GM18907 (cell line): ENCODE data around the gene FMN2.
"Not testable (repeated sequence)": the region's sequence is repeated elsewhere in the genome, so short reads cannot be mapped to it uniquely, and the experiment has no call there.

Source experiments
- ATAC-seq: cut with Tn5 transposase; IDR thresholded peaks from one replicate; pipeline ENCODE4 v1.9.1; 2021; ENCODE audit warnings: mild to moderate bottlenecking, moderate library complexity; ENCODE audit not compliant: unreplicated experiment

The FMN2 gene

DNA sequence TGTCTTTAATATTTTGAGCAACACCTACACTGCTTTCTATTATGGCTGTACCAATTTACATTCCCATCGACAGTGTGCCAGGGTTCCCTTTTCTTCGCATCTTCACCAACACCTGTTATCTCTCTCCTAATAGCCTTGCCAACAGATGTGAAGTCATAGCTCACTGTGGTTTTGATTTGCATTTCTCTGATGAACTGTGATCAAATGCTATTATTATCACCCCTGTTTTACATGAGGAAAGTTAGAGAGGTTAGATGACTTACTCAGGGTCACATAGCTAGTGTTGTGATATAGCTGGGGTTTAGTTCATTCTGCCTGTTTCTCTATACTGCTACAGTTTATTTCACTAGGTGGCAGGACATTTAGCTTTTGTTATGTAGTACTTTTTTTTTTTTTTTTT lies 204.1 kb downstream of the FMN2 start:
- ATAC-seq, result peak; percentile 83

DNA sequence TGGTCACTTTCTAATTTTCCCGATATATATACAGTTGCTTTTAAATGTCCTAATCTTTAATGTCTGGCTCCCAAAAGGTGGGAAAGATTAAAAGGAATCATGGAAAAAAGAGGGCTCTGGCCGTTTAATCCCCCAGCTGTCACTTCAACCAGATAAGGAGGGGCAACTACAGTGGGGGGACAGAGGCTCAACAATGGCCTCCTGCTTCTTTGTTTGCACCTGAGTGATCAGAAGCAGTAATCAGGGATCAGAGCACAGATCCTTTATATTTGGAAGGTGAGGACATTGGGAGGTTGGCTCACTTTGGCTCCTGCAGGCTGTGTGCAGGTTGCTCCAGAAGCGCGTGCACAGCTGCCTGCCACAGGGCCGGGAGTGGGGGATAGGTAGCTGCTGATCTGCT lies 212.8 kb downstream of the FMN2 start:
- ATAC-seq, result no peak

DNA sequence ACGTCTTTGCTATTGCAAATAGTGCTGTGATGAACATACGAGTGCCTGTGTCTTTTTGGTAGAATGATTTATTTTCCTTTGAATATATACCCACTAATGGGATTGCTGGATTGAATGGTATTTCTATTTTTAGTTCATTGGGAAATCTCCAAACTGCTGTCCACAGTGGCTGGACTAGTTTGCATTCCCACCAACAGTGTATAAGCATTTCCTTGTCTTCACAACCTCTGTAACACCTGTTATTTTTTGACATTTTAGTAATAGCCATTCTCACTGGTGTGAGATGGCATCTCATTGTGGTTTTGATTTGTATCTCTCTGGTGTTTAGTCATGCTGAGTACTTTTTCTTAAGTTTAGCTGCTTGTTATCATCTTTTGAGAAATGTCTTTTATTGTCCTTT lies 215.0 kb downstream of the FMN2 start:
- no peak for ATAC-seq

DNA sequence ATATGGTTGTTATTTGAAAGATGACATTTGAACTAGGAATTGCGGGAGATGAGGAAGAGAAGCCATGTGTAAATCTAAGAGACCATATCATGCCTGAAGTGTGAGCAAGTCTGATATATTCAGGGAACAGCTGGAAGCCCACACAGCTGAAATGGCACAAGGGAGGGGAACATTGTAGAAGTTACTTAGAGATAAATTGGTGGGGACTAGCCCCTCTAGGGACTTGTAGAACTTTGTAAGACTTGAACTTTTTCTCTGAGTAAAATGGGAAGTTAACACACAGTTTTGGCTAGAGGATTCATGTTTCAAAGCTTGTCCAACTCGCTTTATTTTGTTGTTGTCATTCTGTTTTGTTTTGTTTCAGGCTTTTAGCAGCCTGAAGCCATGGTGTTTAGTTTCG lies 216.4 kb downstream of the FMN2 start:
- ATAC-seq, result no peak

DNA sequence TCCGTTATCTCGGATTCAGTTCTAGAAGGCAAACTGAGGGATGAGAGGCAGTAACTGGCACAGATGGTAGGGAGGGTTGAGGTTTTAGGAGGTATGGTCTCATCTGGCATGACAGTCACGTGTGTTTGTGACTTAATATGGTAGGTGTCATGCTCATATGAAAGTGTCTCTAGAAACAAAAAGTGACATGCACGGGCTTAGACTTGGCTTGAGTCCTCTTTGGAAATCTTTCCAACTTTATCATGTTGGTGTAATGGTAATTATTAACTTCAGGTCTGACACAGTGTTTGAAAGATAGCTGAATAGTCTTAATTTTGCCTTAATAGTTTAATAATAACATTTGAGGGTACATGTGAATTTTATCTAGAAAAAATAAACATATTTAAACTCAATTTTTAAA lies 218.1 kb downstream of the FMN2 start:
- no peak for ATAC-seq

DNA sequence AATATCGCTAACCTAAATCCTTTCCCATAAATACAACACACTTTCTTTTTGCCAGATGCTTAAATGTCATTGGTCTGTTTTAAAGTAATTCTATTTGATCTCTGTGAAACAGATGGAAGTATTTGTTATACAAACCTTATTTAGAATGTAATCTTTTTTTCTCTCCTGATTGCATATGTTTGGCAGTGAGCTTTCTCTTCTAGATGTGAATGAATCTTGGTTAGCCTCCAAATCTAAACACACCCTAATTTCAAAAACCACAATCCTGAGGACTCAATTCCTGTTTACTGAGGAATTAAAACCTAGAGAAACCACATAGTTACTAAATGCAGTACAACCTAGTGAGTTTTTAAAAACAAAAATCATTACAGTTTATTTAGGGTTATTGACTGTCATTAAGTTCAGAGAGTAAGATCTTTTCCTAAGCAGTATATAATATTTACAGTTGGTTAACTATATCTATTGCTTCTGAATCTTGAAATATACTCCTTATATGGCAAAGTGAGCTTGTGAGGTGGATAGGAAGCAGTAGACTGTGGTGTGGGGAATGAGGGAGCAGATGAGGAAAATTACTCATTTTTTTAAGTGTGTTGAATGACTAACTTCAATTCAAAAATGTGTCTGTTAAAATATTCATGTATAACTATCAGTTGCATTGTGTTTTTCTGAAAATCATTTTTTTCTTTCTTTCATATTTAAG lies 218.7 kb downstream of the FMN2 start:
- ATAC-seq, result no peak

DNA sequence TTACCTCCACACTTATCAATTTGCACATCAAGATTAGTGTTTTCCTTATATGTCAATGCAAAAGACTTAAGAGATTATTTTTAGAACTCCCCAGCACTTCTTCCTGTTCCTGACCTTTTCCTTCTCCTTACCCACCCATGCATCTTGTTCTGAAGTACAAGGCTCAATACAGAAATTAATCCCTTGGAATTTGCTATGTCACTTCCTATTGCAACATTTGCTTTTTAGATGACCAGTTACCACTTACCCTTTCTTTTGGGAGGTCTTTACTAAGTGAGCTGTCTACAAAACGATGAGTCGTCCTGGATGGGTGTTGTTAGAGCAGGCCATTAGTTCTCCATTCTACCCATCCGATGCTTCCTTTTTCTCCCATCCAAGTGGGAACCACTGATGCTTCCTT lies 221.2 kb downstream of the FMN2 start:
- ATAC-seq, result no peak

DNA sequence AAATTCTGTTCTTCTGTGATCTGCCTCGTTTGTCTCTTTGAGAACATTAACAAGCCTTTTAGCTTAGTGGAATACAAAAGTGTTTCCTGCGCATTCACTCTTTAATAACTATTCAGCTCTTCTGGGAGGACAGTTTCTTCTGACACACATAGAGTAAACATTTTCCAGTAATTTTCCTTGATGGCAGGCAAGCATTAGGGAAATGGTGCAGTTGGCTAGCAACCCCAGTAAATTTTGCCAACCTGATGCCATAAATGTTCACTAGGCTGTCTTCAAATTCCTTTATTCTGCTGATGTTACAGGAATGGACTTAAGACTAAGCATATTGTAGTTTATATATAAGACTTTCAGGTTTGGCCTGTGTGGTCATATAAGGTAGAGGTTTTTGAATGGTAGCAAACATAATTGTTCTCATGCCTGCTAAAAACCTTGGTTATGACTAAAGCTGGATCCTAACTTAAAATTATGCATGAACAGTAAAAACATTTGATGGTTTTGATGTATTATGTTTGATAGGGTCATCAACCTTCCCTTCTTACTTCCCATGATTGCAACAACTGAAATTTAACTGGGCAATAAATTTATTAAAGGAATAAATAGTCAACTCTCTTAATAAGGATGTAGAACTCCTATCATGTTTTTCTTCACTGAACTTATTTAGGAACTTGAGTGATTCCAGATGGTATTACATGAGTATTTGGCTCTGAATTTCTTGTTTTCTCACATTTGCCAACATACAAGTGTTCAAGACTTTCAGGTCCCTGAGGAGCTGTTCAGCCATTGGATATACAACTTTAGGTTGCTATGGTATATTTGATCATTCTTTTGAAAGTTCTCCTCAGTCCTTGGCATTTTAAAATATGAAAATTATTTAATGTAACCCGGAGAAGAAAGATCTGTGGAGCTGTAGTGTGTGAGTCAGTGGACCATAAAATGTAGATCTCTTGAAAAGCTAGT lies 223.4 kb downstream of the FMN2 start:
- ATAC-seq, result no peak

DNA sequence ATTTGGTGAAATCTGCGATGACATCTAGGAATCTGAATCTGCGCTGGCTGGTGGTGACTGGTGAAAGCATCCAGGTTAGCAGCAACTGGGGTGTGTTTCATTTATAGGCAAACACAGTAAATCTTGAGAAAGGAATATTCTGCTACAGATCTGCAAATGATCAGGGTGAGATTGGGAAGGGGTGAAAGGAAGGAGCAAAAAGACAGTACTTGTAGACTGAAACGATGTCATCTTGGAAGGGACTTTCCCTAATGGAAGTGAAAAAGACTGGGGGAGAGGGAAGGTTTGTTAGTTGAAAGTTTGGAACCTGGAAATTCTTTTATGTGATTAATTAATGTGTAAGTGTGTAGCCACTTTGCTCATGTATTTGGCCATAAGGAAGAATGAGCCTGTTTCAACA lies 228.3 kb downstream of the FMN2 start:
- ATAC-seq, result no peak

DNA sequence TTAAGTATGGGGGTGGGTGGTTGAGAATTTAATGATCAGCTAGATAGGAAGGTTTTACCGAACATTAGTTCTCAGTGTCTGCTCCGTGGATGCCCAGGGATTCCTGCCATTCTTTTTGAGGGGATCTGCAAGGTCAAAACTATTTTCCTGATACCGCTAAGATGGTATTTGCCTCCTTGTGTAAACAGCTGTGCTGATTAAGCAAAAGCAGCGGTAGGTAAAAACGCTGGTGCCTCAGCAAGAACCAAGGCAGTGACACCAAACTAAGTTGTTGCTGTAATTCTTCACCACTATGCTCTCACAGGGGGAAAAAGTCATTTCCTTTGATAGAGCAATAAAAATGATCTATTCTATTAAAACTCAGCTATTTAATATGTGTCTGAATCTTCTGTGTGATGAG lies 229.0 kb downstream of the FMN2 start:
- no peak for ATAC-seq

DNA sequence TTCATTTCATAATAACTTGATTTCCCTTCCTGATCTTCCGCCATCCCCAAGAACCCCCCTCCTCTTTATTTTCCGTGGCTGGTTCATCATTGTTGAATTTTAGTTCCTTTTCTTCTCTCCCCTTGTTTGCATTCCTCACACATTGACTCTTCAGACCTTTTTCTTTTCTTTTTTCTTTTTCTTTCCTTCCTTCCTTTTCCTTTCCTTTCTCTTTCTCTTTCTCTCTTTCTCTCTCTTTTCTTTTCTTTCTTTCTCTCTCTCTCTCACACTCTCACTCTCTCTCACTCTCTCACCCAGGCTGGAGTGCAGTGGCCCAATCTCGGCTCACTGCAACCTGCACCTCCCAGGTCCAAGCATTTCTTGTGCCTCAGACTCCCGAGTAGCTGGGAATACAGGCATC lies 231.3 kb downstream of the FMN2 start:
- ATAC-seq, result no peak

DNA sequence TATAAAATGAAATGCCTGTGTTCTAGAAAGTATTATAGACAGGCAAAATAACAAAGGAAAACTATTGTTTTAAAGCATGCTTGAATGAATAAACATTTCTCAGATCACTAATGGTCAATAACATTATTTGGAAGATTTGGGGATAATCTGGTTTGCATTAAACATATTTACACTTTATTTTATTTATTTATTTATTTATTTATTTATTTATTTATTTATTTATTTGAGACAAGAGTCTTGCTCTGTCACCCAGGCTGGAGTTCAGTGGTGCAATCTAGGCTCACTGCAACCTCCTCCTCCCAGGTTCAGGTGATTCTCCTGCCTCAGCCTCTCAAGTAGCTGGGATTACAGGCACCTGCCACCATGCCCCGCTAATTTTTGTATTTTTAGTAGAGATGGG lies 236.7 kb downstream of the FMN2 start:
- ATAC-seq, result not testable (repeated sequence)

DNA sequence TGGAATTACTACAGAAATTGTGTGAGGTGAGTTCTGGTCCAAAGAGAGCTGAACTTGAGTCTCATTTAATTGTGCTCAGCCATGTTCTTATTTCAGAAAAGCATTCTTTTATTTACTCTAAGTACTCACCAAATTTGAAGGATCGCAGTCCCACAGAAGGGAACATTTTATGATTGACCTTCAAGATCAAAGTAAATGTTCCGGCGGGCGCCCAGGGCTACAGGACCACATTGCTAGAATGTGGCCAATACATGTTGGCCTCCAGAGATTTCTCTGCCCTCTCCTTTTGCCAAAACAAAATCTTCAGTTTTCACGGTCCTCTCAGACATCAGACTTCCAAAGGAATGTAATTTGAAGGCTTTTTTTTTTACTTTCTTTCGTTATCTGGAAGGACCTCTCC lies 237.8 kb downstream of the FMN2 start:
- ATAC-seq, result no peak

DNA sequence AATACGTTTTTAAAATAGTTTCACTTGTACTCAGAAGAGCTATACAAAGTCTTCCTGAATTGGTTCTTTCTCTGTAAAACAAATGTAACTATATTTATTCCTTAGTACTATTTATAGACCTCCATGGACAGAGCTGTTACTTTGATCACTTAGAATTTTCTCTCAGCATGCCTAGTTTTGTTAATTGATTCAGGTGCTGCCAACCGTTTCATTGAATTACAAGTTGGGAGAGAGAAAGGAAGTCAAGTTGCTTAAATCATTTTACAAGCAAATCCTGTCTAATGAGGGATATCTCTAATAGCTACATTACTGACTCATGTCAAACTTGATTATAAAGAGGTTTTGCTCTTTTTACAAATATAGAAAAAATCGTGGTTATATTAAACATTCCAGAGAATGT lies 241.0 kb downstream of the FMN2 start:
- no peak for ATAC-seq

DNA sequence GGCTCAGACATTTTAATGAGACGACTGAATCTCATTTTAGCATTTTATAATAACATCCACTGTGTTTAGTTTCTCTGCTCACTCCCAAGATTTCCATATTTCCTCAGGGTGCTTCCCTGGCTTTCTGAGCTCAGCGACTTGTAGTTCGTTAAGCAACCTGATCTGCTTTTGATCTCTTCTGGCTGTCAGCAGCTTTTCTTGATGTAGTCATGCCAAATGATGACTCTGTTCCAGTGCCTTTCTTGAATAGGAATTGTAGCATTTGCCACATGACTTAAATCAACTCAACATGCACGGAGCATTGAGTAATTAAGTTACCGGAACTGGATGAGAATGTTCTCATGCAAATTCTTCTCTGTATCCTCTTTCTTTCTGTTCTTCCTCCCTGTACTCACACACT lies 246.1 kb downstream of the FMN2 start:
- ATAC-seq, result no peak

DNA sequence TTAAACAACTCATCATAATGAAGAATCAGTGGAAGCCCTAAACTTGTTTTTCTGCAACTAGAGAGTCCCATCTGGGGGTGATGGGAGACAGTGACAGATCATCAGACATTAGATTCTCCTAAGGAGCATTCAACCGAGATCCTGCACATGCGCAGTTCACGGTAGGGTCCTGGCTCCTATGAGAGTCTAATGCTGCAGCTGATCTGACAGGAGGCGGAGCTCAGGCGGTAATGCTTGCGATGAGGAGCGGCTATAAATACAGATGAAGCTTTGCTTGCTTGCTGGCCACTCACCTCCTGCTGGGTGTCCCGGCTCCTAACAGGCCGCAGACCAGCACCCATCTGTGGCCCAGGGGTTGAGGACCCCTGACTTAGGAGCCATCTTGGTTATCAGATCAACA lies 247.2 kb downstream of the FMN2 start:
- no peak for ATAC-seq

DNA sequence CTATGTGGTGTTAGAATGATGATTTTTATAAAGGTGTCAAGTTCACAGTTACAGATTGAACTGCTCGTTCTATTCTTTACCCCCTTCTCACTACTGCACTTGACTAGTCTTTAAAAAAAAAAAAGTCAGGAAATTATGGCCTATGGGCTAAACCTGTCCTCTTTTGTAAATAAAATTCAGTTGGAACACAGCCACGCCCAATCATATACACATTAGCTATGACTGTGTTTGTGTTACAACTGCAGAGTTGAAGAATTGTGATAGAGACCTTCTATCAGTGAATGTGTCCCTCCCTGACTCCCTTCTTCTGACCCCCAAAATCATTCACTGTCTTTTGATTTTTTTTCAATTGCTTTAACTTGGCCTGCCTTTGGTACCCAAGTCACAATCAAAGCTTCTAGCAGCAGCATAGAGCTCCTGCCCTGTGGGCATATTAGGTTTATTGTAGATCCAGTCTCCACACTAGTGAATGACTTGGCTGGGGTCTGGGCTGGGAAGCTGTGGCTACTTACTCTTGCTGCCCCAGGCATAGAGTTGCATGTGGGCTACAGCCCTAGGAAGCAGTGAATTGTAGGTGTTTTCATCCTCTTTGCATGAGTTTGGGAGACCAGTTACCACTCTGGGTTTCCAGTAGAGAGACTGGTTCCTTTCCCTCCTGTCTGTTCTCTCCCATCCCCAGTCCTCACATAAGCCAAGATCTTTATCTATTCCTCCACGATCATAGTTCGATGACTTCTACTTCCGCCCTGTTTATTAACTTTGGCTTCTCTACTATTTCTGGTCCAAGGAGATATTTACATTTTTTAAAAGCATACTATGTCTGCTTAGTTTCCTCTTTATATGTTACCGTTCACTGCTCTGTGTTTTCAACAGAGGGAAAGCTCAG lies 249.9 kb downstream of the FMN2 start:
- no peak for ATAC-seq

DNA sequence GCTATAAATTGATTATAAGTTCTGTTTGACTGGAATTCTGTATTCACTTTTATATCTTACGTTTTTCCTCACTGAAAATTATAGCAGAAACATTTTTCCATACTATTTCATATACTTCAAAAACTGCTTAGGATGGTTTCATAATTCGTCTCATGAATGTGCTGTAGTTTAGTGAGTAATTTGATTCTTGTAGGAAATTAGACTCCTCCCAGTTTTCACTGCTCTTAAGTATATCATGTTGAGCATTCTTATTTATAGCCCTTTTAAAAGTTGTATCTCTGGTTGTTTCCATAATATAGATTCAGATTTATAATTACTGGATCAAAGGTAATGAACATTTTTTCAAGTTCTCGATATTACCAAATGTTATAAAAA lies 250.6 kb downstream of the FMN2 start:
- no peak for ATAC-seq

DNA sequence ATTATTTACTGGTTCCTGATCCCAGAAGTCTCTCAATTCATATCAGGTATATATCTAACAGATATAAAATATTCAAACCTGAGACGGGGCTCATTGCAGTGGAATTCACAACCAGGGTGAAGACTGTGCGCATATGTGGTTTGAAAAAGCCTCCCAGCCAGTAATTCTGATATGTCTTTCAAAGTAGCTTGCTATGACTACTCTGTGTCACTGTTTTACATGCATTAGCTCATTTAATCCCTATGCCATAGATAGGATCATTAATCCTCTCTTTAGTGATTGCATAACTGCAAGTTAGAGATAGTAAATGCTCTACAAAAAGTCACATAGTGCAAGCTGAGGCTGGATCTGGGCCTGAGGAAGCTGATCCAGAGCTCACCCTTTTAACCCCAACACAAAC lies 251.4 kb downstream of the FMN2 start:
- no peak for ATAC-seq

DNA sequence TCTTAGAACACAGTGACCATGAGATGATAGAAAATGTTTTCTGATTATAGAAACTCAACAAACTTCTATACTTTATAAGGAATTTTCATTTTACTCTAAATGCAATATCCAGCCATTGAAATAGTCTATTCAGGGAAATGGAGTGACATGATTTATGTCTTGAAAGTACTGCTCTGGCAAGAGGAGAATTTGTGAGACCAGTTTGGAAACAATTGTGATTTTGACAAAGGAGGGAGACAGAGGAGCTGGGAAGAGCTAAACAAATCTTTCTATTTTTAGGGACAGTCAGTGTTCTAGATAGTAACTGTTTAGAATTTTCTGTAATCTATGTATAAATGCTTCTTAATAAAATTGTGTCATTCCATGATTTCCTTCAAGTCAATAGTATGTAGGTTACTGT lies 252.3 kb downstream of the FMN2 start:
- no peak for ATAC-seq

DNA sequence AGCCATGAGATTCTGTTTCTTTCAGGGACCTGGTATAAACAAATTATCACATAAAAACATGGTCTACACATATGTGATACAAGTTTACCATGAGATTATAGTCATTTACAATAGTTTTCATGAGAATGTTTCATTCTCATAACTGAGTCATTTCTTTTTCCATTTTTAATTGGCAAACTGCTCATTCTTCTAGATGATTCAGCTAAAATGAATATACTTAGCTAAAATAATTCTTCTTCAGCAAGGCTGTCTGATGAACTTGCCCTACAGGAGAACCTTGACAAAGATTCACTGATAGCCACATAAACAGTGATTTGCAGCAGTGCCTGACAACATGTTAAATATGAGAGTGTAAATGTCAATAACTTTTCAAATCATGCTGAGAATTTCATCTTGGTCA lies 253.2 kb downstream of the FMN2 start:
- ATAC-seq, result no peak
